H1 (cell line): ENCODE data around the gene FICD. TPM values are rescaled to one million over a fixed set of nuclear protein-coding genes. Genes with fewer than 3 reads are reported as not detected.

Experiments
- BRCA1 ChIP-seq: IDR thresholded peaks from 2 replicates; pipeline ENCODE4 v1.6.1; 2012; ENCODE audit warnings: low read depth, low read length, improper control_type of control experiment
- CHD7 ChIP-seq: fragments of 300-600 bp; sonication (generic); IDR thresholded peaks from 2 replicates; pipeline ENCODE4 v1.7.1; 2012; ENCODE audit warnings: low read length, moderate library complexity, mild to moderate bottlenecking, inconsistent platforms; ENCODE audit not compliant: insufficient replicate concordance
- EGR1 ChIP-seq: IDR thresholded peaks from 2 replicates; pipeline ENCODE4 v1.6.1; 2011; ENCODE audit warnings: low read depth, low read length, borderline replicate concordance
- EZH2 ChIP-seq: fragments of 200-600 bp; sonication (generic); IDR thresholded peaks from 2 replicates; pipeline ENCODE4 v1.7.1; 2012; ENCODE audit warnings: low read depth, mild to moderate bottlenecking, moderate library complexity, low read length, inconsistent platforms; ENCODE audit not compliant: severe bottlenecking
- MAX ChIP-seq: IDR thresholded peaks from 2 replicates; pipeline ENCODE4 v1.6.1; 2012; ENCODE audit warnings: inconsistent platforms
- SIRT6 ChIP-seq: IDR thresholded peaks from one replicate; pipeline ENCODE4 v1.7.1; 2012; ENCODE audit warnings: low read length, inconsistent platforms
- SIX5 ChIP-seq: IDR thresholded peaks from 2 replicates; pipeline ENCODE4 v1.6.1; 2011; ENCODE audit warnings: mild to moderate bottlenecking, low read depth, low read length
- SRF ChIP-seq: IDR thresholded peaks from 2 replicates; pipeline ENCODE4 v1.6.1; 2011; ENCODE audit warnings: mild to moderate bottlenecking, low read depth, low read length, moderate library complexity
- TAF7 ChIP-seq: optimal IDR thresholded peaks from 2 replicates; pipeline ENCODE3; 2011; ENCODE audit warnings: low read depth, mild to moderate bottlenecking, inconsistent platforms, low read length, moderate library complexity, borderline replicate concordance
- TEAD4 ChIP-seq: IDR thresholded peaks from 2 replicates; pipeline ENCODE4 v1.6.1; 2012; ENCODE audit warnings: low read depth, low read length, inconsistent platforms, mixed read lengths
- polyA plus RNA-seq, 7 experiments: library from polyadenylated mRNA; depleted of rRNA in 3 of 7; stranded (reverse) in 5 of 7; unstranded in 2 of 7; fragments of >200 nt in 5 of 7; fragments of 200-250 nt in 2 of 7; gene quantifications; 1 replicate in 5 of 7; 2 replicates in 1 of 7; 4 replicates in 1 of 7; pipeline versions ENCODE4 v1.2.1 to v1.2.3, GENCODE V29; 2011 to 2013; ENCODE audit warnings: missing spikeins in 2 of 7, mixed read lengths in 2 of 7
- total RNA-seq: library from RNA; stranded (reverse); fragmentation: NEBNext Ultra II Directional; extraction: Animal tissue kit (Norgen Biotek cat#: 25700); gene quantifications from 2 replicates; pipeline ENCODE4 v1.2.1, GENCODE V29; 2021

Gene FICD
- total and polyA plus RNA-seq, 2 of the 8 experiments (the other 6 are each of a cell fraction or from before 2014, with no cell fraction given), result 2.2 to 6.0 TPM

GRCh38 chr12:108538616-108539195 lies 23.6 kb downstream of the FICD start (continued):
- no peak for TF ChIP-seq SIX5
- TF ChIP-seq MAX, result no peak
- no peak for TF ChIP-seq TEAD4
- TF ChIP-seq SIRT6, result no peak
- TF ChIP-seq TAF7, result no peak
- no peak for TF ChIP-seq CHD7
- TF ChIP-seq EGR1, result no peak
- TF ChIP-seq SRF, result no peak
- no peak for TF ChIP-seq EZH2
- no peak for TF ChIP-seq BRCA1
- TF ChIP-seq, all 59 proteins: peak for 0
